SU-DHL-6 (cell line): ENCODE data around the gene EEF2K.

Experiments
- H2AFZ ChIP-seq: fragments of 200-600 bp; sonication (generic); 2 replicates; pipeline ENCODE4 v1.6.1; 2014; ENCODE audit warnings: low read depth, mild to moderate bottlenecking, moderate library complexity, mixed read lengths, antibody characterized with exemption, low read length; ENCODE audit not compliant: severe bottlenecking
- H3F3A ChIP-seq: fragments of 200-600 bp; shearing (Covaris generic); 2 replicates; pipeline ENCODE4 v1.6.0; 2016; ENCODE audit warnings: antibody characterized with exemption, mild to moderate bottlenecking; ENCODE audit not compliant: insufficient read depth
- H3K27ac ChIP-seq: fragments of 200-600 bp; sonication (generic); 2 replicates; pipeline ENCODE4 v1.5.1; 2016; ENCODE audit warnings: low read depth, mild to moderate bottlenecking, low read length, moderate library complexity, mixed read lengths
- H3K27me3 ChIP-seq: fragments of 200-600 bp; sonication (generic), shearing (Covaris generic); 2 replicates; pipeline ENCODE4 v1.6.0; 2014; ENCODE audit warnings: mild to moderate bottlenecking, low read length
- H3K36me3 ChIP-seq: fragments of 200-600 bp; sonication (generic); 2 replicates; pipeline ENCODE4 v1.6.1; 2014; ENCODE audit warnings: mild to moderate bottlenecking, low read length, mixed read lengths
- H3K4me2 ChIP-seq: fragments of 300-600, 200-600 bp; shearing (Covaris generic), sonication (generic); 2 replicates; pipeline ENCODE4 v1.6.0; 2014; ENCODE audit warnings: low read length, low read depth, mild to moderate bottlenecking; ENCODE audit not compliant: poor library complexity, severe bottlenecking
- H3K4me3 ChIP-seq: fragments of 200-600 bp; sonication (generic); 2 replicates; pipeline ENCODE4 v1.5.1; 2014; ENCODE audit warnings: antibody characterized with exemption, low read length, mild to moderate bottlenecking, mixed read lengths; ENCODE audit not compliant: insufficient read depth, poor library complexity, severe bottlenecking
- H3K79me2 ChIP-seq: fragments of 200-600 bp; sonication (generic); 2 replicates; pipeline ENCODE4 v1.6.1; 2014; ENCODE audit warnings: mild to moderate bottlenecking, low read length, moderate library complexity; ENCODE audit not compliant: insufficient read depth
- H3K9ac ChIP-seq: fragments of 200-600 bp; sonication (generic); 2 replicates; pipeline ENCODE4 v1.7.0; 2014; ENCODE audit warnings: mild to moderate bottlenecking, low read length
- H3K9me2 ChIP-seq: fragments of 200-600 bp; sonication (generic); replicated peaks from 2 replicates; pipeline ENCODE4 v1.6.1; 2014; ENCODE audit warnings: low read length; ENCODE audit not compliant: insufficient read depth
- H3K9me3 ChIP-seq: fragments of 200-600 bp; sonication (generic); 2 replicates; pipeline ENCODE4 v1.6.1; 2014; ENCODE audit warnings: low read length, mixed read lengths; ENCODE audit not compliant: insufficient read depth
- H4K20me1 ChIP-seq: fragments of 200-600 bp; sonication (generic); 2 replicates; pipeline ENCODE4 v1.6.1; 2014; ENCODE audit warnings: low read depth, mild to moderate bottlenecking, antibody characterized with exemption, low read length, moderate library complexity, mixed read lengths
- CTCF ChIP-seq: fragments of 200-600 bp; sonication (generic); IDR thresholded peaks from one replicate; pipeline ENCODE4 v1.5.1; 2017; ENCODE audit warnings: antibody characterized with exemption, mild to moderate bottlenecking, low read length, moderate library complexity; ENCODE audit not compliant: insufficient read depth, poor library complexity, severe bottlenecking
- EZH2phosphoT487 ChIP-seq: fragments of 200-600 bp; sonication (generic), shearing (Covaris generic); conservative IDR thresholded peaks from 2 replicates; pipeline ENCODE4 v1.6.1; 2018; ENCODE audit warnings: mild to moderate bottlenecking, antibody characterized with exemption, low read length, moderate library complexity, mixed read lengths

The EEF2K gene

GRCh38 chr16:22219389-22220068 lies 13.5 kb downstream of the EEF2K start:
- H3K79me2 ChIP-seq: peaks cover 8% of the 10 kb centered on the region; the same call in 1 of the 2 replicates
- H3F3A ChIP-seq: no peaks in the 10 kb centered on the region
- no peaks in the 10 kb centered on the region for H3K36me3 ChIP-seq
- no peak overlapping the region for H3K4me3 ChIP-seq
- no peak overlapping the region for H2AFZ ChIP-seq
- H3K9ac ChIP-seq: no peak overlapping the region
- H3K27ac ChIP-seq: no peak overlapping the region
- no peaks in the 10 kb centered on the region for H3K27me3 ChIP-seq
- TF ChIP-seq CTCF: no peak
- TF ChIP-seq EZH2phosphoT487: no peak
- H3K9me3 ChIP-seq: no peaks in the 10 kb centered on the region
- no peaks in the 10 kb centered on the region for H4K20me1 ChIP-seq
- H3K9me2 ChIP-seq: no peaks in the 10 kb centered on the region
- H3K4me2 ChIP-seq: no peak overlapping the region

GRCh38 chr16:22220069-22220440 lies 14.0 kb downstream of the EEF2K start:
- H3K36me3 ChIP-seq: no peaks in the 10 kb centered on the region
- H4K20me1 ChIP-seq: no peaks in the 10 kb centered on the region
- no peaks in the 10 kb centered on the region for H3K27me3 ChIP-seq
- no peak overlapping the region for H3K4me3 ChIP-seq
- no peaks in the 10 kb centered on the region for H3K9me3 ChIP-seq
- H3K9me2 ChIP-seq: no peaks in the 10 kb centered on the region
- TF ChIP-seq EZH2phosphoT487 (no peak), CTCF (no peak)
- H2AFZ ChIP-seq: no peak overlapping the region
- peaks cover 8% of the 10 kb centered on the region; the same call in 1 of the 2 replicates for H3K79me2 ChIP-seq
- no peak overlapping the region for H3K27ac ChIP-seq
- H3K4me2 ChIP-seq: no peak overlapping the region
- no peaks in the 10 kb centered on the region for H3F3A ChIP-seq
- H3K9ac ChIP-seq: no peak overlapping the region

GRCh38 chr16:22220714-22221113 lies 14.6 kb downstream of the EEF2K start:
- Histone ChIP-seq H3K27ac (no peak overlapping the region), H3K79me2 (peaks cover 4% of the 10 kb centered on the region; the same call in 1 of the 2 replicates), H2AFZ (no peak overlapping the region), H3K4me2 (no peak overlapping the region), H3K27me3 (no peaks in the 10 kb centered on the region), H3F3A (no peaks in the 10 kb centered on the region), H3K36me3 (no peaks in the 10 kb centered on the region), H4K20me1 (no peaks in the 10 kb centered on the region), H3K9me2 (no peaks in the 10 kb centered on the region), H3K9me3 (no peaks in the 10 kb centered on the region), H3K4me3 (no peak overlapping the region), H3K9ac (no peak overlapping the region)
- TF ChIP-seq CTCF (no peak), EZH2phosphoT487 (no peak)
